Upper lobe of right lung (tissue), 1 donor: ENCODE measurements around the gene TTC33. TPM values are rescaled to one million over a fixed set of nuclear protein-coding genes. Genes with fewer than 3 reads are reported as not detected.

ENCODE experiments used
- ATAC-seq: fragments of 200-7000 bp; cut with Tn5 transposase; one replicate; pipeline ENCODE4 v1.9.1; 2020; ENCODE audit warnings: mild to moderate bottlenecking, moderate library complexity
- DNase-seq: peaks from one replicate; pipeline ENCODE4 v3.0.0-alpha.2; 2020
- H3K27ac ChIP-seq: fragments of 200-600 bp; one replicate; pipeline ENCODE4 v1.8.0; 2022
- H3K27me3 ChIP-seq: fragments of 200-600 bp; one replicate; pipeline ENCODE4 v1.8.0; 2022; ENCODE audit warnings: mild to moderate bottlenecking
- H3K36me3 ChIP-seq: fragments of 200-600 bp; one replicate; pipeline ENCODE4 v1.8.0; 2022
- H3K4me1 ChIP-seq: fragments of 200-600 bp; one replicate; pipeline ENCODE4 v1.8.0; 2022
- H3K4me3 ChIP-seq: fragments of 200-600 bp; one replicate; pipeline ENCODE4 v1.8.0; 2022; ENCODE audit warnings: mild to moderate bottlenecking
- H3K9me3 ChIP-seq: fragments of 200-600 bp; one replicate; pipeline ENCODE4 v1.8.0; 2022
- intact Hi-C: fragments of 100-400 bp; cut with DNase I; formaldehyde crosslinking; loops from one replicate; pipeline ENCODE4 v1.11.0; 2022
- total RNA-seq: library from RNA; stranded (reverse); fragmentation: NEBNext Ultra II Directional; extraction: Animal tissue kit (Norgen Biotek cat#: 25700); gene quantifications from one replicate; pipeline ENCODE4 v1.2.1, GENCODE V29; 2021
- TF ChIP-seq, protein P1 (sequence below): fragments of 200-600 bp; IDR thresholded peaks from one replicate; pipeline ENCODE4 v1.8.0; 2022; ENCODE audit warnings: antibody characterized with exemption
- donor health status: DM: no; HTN: yes; CAD: no; lungs with severe emphysema.

The TTC33 gene
- total RNA-seq, 1 donor from 2014 or later = 16.6 TPM

DNA sequence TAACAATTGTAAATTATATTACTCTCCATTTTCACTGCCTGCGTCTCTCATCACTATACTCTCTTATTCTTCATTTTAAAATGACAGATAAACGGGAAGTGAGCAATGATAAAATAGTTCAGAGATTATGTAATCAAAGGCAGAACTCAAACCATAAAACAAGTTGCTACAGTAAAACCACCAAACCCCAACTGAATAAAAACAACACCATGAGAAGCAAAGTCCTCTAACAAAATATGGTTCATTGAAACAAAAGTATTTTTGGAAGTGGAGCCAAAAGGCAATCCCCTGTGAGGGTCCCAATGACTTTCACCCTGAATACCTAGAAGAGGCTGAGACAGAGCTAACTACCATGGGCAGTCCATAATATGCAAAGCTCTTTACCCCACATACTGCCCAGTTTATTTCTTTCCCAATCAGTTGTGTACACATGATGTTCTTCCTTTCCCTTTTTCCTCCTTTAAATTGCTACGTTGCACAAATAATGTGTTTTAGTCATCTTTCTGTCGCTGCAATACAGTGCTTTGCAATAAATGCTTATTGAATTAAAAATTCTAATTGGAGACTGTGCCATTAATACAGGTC, 140.1 kb downstream of the TTC33 start:
- Histone ChIP-seq H3K27me3 (no peaks in the 10 kb centered on the region), H3K4me3 (no peak overlapping the region), H3K9me3 (no peaks in the 10 kb centered on the region), H3K4me1 (peaks cover 4% of the 10 kb centered on the region), H3K27ac (peak overlapping the region; percentile 59), H3K36me3 (no peaks in the 10 kb centered on the region)
- ATAC-seq (peak; percentile 82), DNase-seq (no peak)
- intact Hi-C loops = no loop called here
- TF ChIP-seq, protein P1, sequence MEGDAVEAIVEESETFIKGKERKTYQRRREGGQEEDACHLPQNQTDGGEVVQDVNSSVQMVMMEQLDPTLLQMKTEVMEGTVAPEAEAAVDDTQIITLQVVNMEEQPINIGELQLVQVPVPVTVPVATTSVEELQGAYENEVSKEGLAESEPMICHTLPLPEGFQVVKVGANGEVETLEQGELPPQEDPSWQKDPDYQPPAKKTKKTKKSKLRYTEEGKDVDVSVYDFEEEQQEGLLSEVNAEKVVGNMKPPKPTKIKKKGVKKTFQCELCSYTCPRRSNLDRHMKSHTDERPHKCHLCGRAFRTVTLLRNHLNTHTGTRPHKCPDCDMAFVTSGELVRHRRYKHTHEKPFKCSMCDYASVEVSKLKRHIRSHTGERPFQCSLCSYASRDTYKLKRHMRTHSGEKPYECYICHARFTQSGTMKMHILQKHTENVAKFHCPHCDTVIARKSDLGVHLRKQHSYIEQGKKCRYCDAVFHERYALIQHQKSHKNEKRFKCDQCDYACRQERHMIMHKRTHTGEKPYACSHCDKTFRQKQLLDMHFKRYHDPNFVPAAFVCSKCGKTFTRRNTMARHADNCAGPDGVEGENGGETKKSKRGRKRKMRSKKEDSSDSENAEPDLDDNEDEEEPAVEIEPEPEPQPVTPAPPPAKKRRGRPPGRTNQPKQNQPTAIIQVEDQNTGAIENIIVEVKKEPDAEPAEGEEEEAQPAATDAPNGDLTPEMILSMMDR = no peak

- DNase-seq = no peak
- TF ChIP-seq, protein P1 = no peak
- peak overlapping the region; percentile 59 for H3K27ac ChIP-seq
- H3K4me1 ChIP-seq = peaks cover 4% of the 10 kb centered on the region
- intact Hi-C loops = no loop called here
- H3K9me3 ChIP-seq = no peaks in the 10 kb centered on the region
- H3K27me3 ChIP-seq = no peaks in the 10 kb centered on the region
- no peak overlapping the region for H3K4me3 ChIP-seq
- H3K36me3 ChIP-seq = no peaks in the 10 kb centered on the region
- ATAC-seq = no peak
Observed at GRCh38 chr5:40614923-40615585, 140.7 kb downstream of the TTC33 start.

DNA sequence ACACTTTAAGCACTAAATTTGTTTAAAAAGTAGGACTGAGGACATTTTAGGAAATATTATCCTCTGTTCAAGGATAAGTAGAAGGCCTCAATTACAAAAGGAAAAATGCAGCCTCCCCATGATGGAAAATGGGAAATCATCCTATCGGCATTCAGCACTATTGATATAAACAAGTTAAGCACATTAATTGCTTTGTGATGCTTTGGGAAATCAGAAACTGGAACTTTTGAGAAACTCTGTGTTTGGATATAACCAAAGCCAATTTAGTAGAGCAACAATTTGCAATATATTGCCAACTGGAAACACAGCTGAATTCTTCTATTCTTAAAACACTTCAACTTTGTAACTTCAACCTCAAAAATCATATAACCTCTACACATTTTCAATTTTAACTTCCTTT, 141.3 kb downstream of the TTC33 start:
- TF ChIP-seq, protein P1 = no peak
- DNase-seq (no peak), ATAC-seq (no peak)
- Histone ChIP-seq H3K4me1 (peaks cover 4% of the 10 kb centered on the region), H3K27ac (peak overlapping the region; percentile 59), H3K4me3 (no peak overlapping the region), H3K9me3 (no peaks in the 10 kb centered on the region), H3K27me3 (no peaks in the 10 kb centered on the region), H3K36me3 (no peaks in the 10 kb centered on the region)
- intact Hi-C loops = no loop called here

GRCh38 chr5:40607202-40607601, 148.6 kb downstream of the TTC33 start:
- TF ChIP-seq, protein P1 = no peak
- no peaks in the 10 kb centered on the region for H3K9me3 ChIP-seq
- no peak overlapping the region for H3K4me3 ChIP-seq
- H3K36me3 ChIP-seq = no peaks in the 10 kb centered on the region
- ATAC-seq (no peak), DNase-seq (no peak)
- no peak overlapping the region for H3K27ac ChIP-seq
- no peaks in the 10 kb centered on the region for H3K27me3 ChIP-seq
- intact Hi-C loops = no loop called here
- peaks cover 10% of the 10 kb centered on the region for H3K4me1 ChIP-seq

DNA sequence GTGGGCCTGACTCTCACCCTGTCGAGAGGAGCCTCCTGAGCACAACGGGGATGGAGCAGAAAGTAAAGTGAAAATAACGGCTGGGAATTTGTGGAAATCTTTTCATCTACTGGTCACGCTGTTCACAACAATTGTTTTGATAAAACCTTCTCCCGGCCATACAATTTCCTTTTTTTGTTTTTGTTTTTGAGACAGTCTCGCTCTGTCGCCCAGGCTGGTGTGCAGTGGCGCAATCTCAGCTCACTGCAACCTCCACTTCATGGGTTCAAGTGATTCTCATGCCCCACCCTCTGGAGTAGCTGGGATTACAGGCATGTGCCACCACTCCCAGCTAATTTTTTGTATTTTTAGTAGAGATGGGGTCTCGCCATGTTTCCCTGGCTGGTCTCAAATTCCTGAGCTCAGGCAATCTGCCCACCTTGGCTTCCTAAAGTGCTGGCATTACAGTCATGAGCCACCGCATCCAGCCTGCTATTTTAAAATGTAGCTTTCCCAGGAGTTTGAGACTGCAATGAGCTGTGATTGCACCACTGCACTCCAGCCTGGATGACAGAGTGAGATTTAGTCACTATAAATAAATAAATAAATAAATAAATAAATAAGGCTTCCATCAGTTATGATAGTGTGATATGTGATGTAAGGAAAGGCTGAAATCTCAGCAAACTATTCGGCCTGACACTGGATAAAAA, 149.5 kb downstream of the TTC33 start:
- Histone ChIP-seq H3K4me1 (peaks cover 10% of the 10 kb centered on the region), H3K27me3 (no peaks in the 10 kb centered on the region), H3K27ac (no peak overlapping the region), H3K36me3 (no peaks in the 10 kb centered on the region), H3K9me3 (no peaks in the 10 kb centered on the region), H3K4me3 (no peak overlapping the region)
- TF ChIP-seq, protein P1 = no peak
- DNase-seq = peak; percentile 64
- peak; percentile 32 for ATAC-seq
- intact Hi-C loops = no loop called here
